Activated B cell treated with CpG ODN at 0.5 μM for 24 hours (primary cell): ENCODE measurements around the gene AVL9. TPM values are rescaled to one million over a fixed set of nuclear protein-coding genes. Genes with fewer than 3 reads are reported as not detected.

ENCODE experiments used
- ATAC-seq: fragments of 200-7000 bp; cut with Tn5 transposase; one replicate; pipeline ENCODE4 v1.10.0; 2021; ENCODE audit warnings: low read depth, mild to moderate bottlenecking, moderate library complexity
- CTCF ChIA-PET: fragments of 350-600 bp; sonication (Branson Sonifier 250); formaldehyde crosslinking; loops from one replicate; lab custom pipeline; 2021; ENCODE audit warnings: antibody characterized with exemption; lab: Charles Lee
- POLR2A ChIA-PET: fragments of 350-600 bp; sonication (Branson Sonifier 250); formaldehyde crosslinking; loops from one replicate; lab custom pipeline; 2021; ENCODE audit warnings: antibody characterized with exemption; lab: Charles Lee
- DNase-seq: peaks from one replicate; pipeline ENCODE4 v3.0.0; 2022
- H3K27ac Mint-ChIP-seq: one replicate; pipeline ENCODE4 v1.8.0; 2020; ENCODE audit warnings: mixed read lengths
- H3K27me3 Mint-ChIP-seq: one replicate; pipeline ENCODE4 v1.8.0; 2021; ENCODE audit warnings: mixed read lengths
- H3K36me3 Mint-ChIP-seq: one replicate; pipeline ENCODE4 v1.8.0; 2021; ENCODE audit warnings: low read depth, mixed read lengths
- H3K4me1 Mint-ChIP-seq: one replicate; pipeline ENCODE4 v1.8.0; 2021; ENCODE audit warnings: mixed read lengths
- H3K4me3 Mint-ChIP-seq: one replicate; pipeline ENCODE4 v1.8.0; 2020; ENCODE audit warnings: mild to moderate bottlenecking, mixed read lengths
- H3K9me3 Mint-ChIP-seq: one replicate; pipeline ENCODE4 v1.8.0; 2020; ENCODE audit warnings: mixed read lengths
- intact Hi-C: fragments of 100-400 bp; cut with micrococcal nuclease; formaldehyde crosslinking; loops from one replicate; pipeline ENCODE4 v1.15.1; 2024
- total RNA-seq: library from RNA; stranded (reverse); gene quantifications from 2 replicates; pipeline ENCODE4 v1.2.3, GENCODE V29; 2022
- TF ChIP-seq, protein P1 (sequence below): fragments of 200-600 bp; IDR thresholded peaks from one replicate; pipeline ENCODE4 v1.8.0; 2022; ENCODE audit warnings: antibody characterized with exemption, mild to moderate bottlenecking

The AVL9 gene
- total RNA-seq, 1 donor from 2014 or later = 52.5 TPM

DNA sequence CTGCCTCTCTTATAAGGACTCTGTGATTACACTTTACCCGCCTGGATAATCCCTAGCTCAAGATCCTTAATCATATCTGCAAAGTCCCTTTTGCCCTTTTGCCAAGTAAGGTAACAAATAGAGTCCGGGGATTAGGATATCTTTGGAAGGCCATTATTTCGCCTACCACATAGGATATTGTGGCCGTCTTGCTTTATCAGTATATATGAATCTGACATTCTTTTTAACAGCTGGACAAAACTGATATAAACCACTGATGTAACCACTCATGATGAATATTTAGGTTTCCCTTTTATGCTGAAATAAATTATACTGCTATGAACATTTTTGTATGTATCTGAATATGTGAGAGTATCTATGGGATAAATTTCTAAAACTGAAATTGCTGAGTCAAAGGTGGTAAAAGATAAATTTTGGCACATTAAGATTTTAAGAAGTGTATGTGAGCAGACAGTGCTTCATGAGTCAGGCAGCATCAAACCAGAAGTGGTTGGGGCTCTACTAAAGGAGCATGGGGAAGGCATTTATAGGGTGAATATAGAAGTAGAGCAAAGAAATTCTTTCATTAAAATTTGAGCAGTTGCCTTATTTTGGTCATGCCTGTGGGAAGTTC, 44.7 kb downstream of the AVL9 start:
- ATAC-seq = no peak
- no peaks in the 10 kb centered on the region for H3K9me3 Mint-ChIP-seq
- H3K4me3 Mint-ChIP-seq = no peak overlapping the region
- peaks cover 12% of the 10 kb centered on the region for H3K4me1 Mint-ChIP-seq
- ChIA-PET POLR2A (interaction anchor here (1.3 kb wide), 1 partner anchor 45 kb away, joined by 4 read pairs; the partner anchor contains the start of gene AVL9), CTCF (no interaction called here)
- intact Hi-C loops = loop anchor here (2.0 kb wide), 1 partner anchor 43 kb away; no protein-coding TSS in a partner anchor
- TF ChIP-seq, protein P1, sequence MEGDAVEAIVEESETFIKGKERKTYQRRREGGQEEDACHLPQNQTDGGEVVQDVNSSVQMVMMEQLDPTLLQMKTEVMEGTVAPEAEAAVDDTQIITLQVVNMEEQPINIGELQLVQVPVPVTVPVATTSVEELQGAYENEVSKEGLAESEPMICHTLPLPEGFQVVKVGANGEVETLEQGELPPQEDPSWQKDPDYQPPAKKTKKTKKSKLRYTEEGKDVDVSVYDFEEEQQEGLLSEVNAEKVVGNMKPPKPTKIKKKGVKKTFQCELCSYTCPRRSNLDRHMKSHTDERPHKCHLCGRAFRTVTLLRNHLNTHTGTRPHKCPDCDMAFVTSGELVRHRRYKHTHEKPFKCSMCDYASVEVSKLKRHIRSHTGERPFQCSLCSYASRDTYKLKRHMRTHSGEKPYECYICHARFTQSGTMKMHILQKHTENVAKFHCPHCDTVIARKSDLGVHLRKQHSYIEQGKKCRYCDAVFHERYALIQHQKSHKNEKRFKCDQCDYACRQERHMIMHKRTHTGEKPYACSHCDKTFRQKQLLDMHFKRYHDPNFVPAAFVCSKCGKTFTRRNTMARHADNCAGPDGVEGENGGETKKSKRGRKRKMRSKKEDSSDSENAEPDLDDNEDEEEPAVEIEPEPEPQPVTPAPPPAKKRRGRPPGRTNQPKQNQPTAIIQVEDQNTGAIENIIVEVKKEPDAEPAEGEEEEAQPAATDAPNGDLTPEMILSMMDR = no peak
- no peak for DNase-seq
- peaks cover 21% of the 10 kb centered on the region for H3K36me3 Mint-ChIP-seq
- H3K27ac Mint-ChIP-seq = no peak overlapping the region
- H3K27me3 Mint-ChIP-seq = no peaks in the 10 kb centered on the region

DNA sequence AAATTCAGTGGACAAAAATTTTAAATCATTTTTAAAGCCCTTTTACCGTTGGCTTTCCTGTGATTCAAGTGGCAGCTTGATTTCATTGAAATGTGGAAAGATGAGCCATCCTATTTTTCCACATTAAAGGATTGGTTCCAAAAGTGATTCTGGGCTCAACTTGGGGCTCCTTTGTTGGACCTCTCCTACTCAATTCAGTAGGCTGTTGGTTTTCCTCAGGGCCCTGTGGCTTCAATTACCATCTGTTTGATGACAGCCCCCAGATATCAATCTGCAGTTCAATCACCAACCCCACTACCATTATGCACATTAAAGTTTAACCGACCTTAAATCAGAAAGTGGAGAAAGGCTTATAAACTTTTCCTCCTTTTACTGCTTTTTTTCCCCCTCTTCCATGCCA, 47.3 kb downstream of the AVL9 start:
- TF ChIP-seq, protein P1 = no peak
- Mint-ChIP-seq H3K36me3 (peaks cover 37% of the 10 kb centered on the region), H3K4me3 (no peak overlapping the region), H3K27ac (no peak overlapping the region), H3K27me3 (no peaks in the 10 kb centered on the region), H3K9me3 (no peaks in the 10 kb centered on the region), H3K4me1 (peaks cover 5% of the 10 kb centered on the region)
- ATAC-seq = no peak
- ChIA-PET CTCF (no interaction called here), POLR2A (no interaction called here)
- no peak for DNase-seq
- intact Hi-C loops = no loop called here

DNA sequence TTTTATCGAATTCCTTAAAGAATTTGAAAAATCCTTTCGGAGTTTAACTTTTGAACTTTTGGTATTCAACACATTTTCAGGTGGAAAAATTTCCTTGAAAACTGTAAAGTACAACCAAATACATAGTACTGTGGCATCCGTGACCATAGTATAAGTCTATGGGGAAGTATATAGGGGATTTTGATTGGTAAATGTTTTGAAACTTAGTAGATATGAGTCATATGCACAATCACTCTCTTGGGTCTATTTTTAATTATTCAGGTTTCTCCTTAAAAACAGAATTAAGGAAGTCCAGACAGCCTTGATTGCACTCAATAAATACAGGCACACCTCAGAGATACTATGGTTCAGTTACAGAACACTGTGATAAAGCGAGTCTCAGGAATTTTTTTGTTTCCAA, 64.2 kb downstream of the AVL9 start:
- ATAC-seq (no peak), DNase-seq (no peak)
- CTCF ChIA-PET = no interaction called here
- Mint-ChIP-seq H3K4me3 (no peak overlapping the region), H3K27me3 (no peaks in the 10 kb centered on the region), H3K27ac (no peak overlapping the region), H3K9me3 (no peaks in the 10 kb centered on the region), H3K4me1 (peaks cover 3% of the 10 kb centered on the region), H3K36me3 (peaks cover 73% of the 10 kb centered on the region)
- POLR2A ChIA-PET = no interaction called here
- TF ChIP-seq, protein P1 = no peak
- intact Hi-C loops = no loop called here

DNA sequence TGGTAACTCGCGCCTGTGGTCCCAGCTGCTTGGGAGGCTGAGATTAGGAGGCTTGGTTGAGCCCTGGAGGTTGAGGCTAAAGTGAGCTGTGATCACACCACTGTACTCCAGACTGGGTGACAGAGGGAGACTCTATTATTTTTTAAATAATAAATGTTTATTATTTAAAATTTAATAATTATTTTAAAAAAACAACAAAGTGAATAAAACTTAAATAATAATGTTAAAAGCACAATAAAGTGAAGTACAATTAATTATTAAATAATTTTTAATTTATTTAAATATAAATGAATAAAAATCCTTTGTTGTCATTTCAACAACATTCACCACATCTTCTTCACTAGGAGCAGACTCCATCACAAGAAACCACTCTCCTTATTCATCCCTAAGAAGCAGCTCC, 64.8 kb downstream of the AVL9 start:
- DNase-seq (no peak), ATAC-seq (no peak)
- H3K4me1 Mint-ChIP-seq = peaks cover 3% of the 10 kb centered on the region
- ChIA-PET CTCF (no interaction called here), POLR2A (no interaction called here)
- H3K27ac Mint-ChIP-seq = no peak overlapping the region
- H3K27me3 Mint-ChIP-seq = no peaks in the 10 kb centered on the region
- TF ChIP-seq, protein P1 = no peak
- intact Hi-C loops = loop anchor here (5.0 kb wide), 1 partner anchor 63 kb away; the partner anchor contains the start of gene AVL9
- peaks cover 71% of the 10 kb centered on the region for H3K36me3 Mint-ChIP-seq
- no peaks in the 10 kb centered on the region for H3K9me3 Mint-ChIP-seq
- no peak overlapping the region for H3K4me3 Mint-ChIP-seq

DNA sequence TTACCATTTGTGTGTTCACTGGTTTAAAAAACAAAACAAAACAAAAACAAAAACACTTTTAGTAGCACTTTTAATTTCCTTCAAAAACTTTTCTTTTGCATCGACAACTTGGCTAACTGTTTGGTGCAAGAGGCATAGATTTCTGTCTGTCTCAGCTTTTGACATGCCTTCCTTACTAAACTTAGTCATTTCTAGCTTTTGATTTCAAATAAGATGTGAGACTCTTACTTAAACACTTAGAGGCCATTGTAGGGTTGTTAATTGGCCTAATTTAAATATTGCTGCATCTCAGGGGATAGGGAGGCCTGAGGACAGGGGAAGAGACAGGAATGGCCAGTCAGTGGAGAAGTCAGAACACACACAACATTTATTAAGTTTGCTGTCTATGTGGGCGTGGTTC, 66.3 kb downstream of the AVL9 start:
- Mint-ChIP-seq H3K9me3 (no peaks in the 10 kb centered on the region), H3K27me3 (no peaks in the 10 kb centered on the region), H3K4me3 (no peak overlapping the region), H3K4me1 (peaks cover 3% of the 10 kb centered on the region), H3K36me3 (peaks cover 67% of the 10 kb centered on the region), H3K27ac (peak overlapping the region; percentile 10)
- TF ChIP-seq, protein P1 = no peak
- ATAC-seq (no peak), DNase-seq (no peak)
- intact Hi-C loops = loop anchor here (5.0 kb wide), 1 partner anchor 64 kb away; the partner anchor contains the start of gene AVL9
- ChIA-PET POLR2A (no interaction called here), CTCF (no interaction called here)
